Measurements from ENCODE around the gene DEPDC5. TPM values are rescaled to one million over a fixed set of nuclear protein-coding genes. Genes with fewer than 3 reads are reported as not detected.

DEPDC5 gene
- total RNA-seq, 1 donor from 2014 or later = 37.1 TPM

DNA sequence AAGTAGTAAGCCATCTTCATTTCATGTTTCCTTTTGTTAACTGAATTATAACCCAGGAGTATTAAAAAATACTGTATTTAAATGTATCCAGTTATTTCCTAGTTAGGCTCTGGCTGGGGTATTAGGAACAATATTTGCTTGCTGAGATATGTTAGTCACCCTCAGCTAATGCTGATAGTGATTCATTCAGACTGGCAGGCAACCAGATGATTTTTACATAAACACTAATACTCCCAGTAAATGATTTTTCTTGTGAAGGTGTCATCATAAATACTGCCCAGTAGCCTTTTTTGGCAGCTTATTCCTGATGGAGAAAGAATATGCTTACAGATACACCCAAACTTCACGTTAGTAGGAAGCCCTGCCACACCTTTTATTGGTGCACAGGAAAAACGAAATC is 198.7 kb downstream of the DEPDC5 start:
- H3F3A ChIP-seq (ENCODE audit: low read depth) = peaks cover 8% of the 10 kb centered on the region
- Mint-ChIP-seq H3K27ac (no peak overlapping the region), H3K4me1 (peaks cover 14% of the 10 kb centered on the region), H3K4me3 (no peak overlapping the region), H3K9me3 (no peaks in the 10 kb centered on the region), H3K27me3 (ENCODE audit: insufficient read depth, low read depth) (peaks cover 3% of the 10 kb centered on the region), H3K36me3 (peaks cover 55% of the 10 kb centered on the region)
- no peak overlapping the region for H3K9ac ChIP-seq
- no peaks in the 10 kb centered on the region for H3K9me3 ChIP-seq (ENCODE audit: low read depth)
- TF ChIP-seq, protein P1, sequence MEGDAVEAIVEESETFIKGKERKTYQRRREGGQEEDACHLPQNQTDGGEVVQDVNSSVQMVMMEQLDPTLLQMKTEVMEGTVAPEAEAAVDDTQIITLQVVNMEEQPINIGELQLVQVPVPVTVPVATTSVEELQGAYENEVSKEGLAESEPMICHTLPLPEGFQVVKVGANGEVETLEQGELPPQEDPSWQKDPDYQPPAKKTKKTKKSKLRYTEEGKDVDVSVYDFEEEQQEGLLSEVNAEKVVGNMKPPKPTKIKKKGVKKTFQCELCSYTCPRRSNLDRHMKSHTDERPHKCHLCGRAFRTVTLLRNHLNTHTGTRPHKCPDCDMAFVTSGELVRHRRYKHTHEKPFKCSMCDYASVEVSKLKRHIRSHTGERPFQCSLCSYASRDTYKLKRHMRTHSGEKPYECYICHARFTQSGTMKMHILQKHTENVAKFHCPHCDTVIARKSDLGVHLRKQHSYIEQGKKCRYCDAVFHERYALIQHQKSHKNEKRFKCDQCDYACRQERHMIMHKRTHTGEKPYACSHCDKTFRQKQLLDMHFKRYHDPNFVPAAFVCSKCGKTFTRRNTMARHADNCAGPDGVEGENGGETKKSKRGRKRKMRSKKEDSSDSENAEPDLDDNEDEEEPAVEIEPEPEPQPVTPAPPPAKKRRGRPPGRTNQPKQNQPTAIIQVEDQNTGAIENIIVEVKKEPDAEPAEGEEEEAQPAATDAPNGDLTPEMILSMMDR (IDR thresholded peaks at IDR 0.05) = no peak
- TF ChIP-seq EZH2 (IDR thresholded peaks at IDR 0.05) (no peak), EZH2phosphoT487 (IDR thresholded peaks at IDR 0.05) (no peak)
- peaks cover 3% of the 10 kb centered on the region for H3K36me3 ChIP-seq
- no peak for DNase-seq (ENCODE audit: low spot score)
- no peak overlapping the region for H2AFZ ChIP-seq (replicated peaks)
- peaks cover 95% of the 10 kb centered on the region for H3K79me2 ChIP-seq (ENCODE audit: low read depth)
- no peak overlapping the region for H3K27ac ChIP-seq
- H3K4me1 ChIP-seq = no peaks in the 10 kb centered on the region
- H3K27me3 ChIP-seq = no peaks in the 10 kb centered on the region
- no peak overlapping the region for H3K4me2 ChIP-seq
- no peak overlapping the region for H3K4me3 ChIP-seq
- H4K20me1 ChIP-seq (ENCODE audit: low read depth) = peaks cover 94% of the 10 kb centered on the region

DNA sequence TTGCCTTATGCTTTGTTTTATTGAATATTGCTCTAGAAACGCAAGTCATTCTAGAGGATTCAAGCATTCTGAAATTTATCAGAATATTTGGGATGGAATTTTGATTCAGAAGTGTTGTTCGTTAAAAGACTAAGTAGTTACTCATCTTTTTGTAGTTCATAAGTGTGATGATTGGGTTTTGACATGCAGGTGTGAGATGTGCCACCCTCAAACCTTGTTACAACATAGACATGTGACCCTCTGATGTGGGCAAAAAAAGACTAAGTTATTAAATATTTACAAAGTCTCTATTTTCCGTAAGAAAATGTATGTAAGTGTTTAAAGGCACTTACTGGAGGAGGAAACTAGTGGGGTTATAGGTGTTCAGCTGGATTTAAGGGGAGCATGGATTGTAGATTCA is 199.4 kb downstream of the DEPDC5 start:
- Histone ChIP-seq H3K4me1 (no peaks in the 10 kb centered on the region), H3K27me3 (no peaks in the 10 kb centered on the region), H3K9me3 (ENCODE audit: low read depth) (no peaks in the 10 kb centered on the region), H3F3A (ENCODE audit: low read depth) (peaks cover 15% of the 10 kb centered on the region), H2AFZ (replicated peaks) (no peak overlapping the region), H3K36me3 (peaks cover 3% of the 10 kb centered on the region), H3K4me3 (no peak overlapping the region), H3K4me2 (no peak overlapping the region), H4K20me1 (ENCODE audit: low read depth) (peaks cover 94% of the 10 kb centered on the region), H3K9ac (no peak overlapping the region), H3K79me2 (ENCODE audit: low read depth) (peaks cover 88% of the 10 kb centered on the region), H3K27ac (no peak overlapping the region)
- peaks cover 3% of the 10 kb centered on the region for H3K27me3 Mint-ChIP-seq (ENCODE audit: insufficient read depth, low read depth)
- H3K9me3 Mint-ChIP-seq = no peaks in the 10 kb centered on the region
- no peak for TF ChIP-seq EZH2 (IDR thresholded peaks at IDR 0.05)
- no peak for TF ChIP-seq EZH2phosphoT487 (IDR thresholded peaks at IDR 0.05)
- TF ChIP-seq, protein P1 (IDR thresholded peaks at IDR 0.05) = no peak
- DNase-seq (ENCODE audit: low spot score) = no peak
- peaks cover 53% of the 10 kb centered on the region for H3K36me3 Mint-ChIP-seq
- no peak overlapping the region for H3K27ac Mint-ChIP-seq
- H3K4me1 Mint-ChIP-seq = peaks cover 13% of the 10 kb centered on the region
- no peak overlapping the region for H3K4me3 Mint-ChIP-seq

DNA sequence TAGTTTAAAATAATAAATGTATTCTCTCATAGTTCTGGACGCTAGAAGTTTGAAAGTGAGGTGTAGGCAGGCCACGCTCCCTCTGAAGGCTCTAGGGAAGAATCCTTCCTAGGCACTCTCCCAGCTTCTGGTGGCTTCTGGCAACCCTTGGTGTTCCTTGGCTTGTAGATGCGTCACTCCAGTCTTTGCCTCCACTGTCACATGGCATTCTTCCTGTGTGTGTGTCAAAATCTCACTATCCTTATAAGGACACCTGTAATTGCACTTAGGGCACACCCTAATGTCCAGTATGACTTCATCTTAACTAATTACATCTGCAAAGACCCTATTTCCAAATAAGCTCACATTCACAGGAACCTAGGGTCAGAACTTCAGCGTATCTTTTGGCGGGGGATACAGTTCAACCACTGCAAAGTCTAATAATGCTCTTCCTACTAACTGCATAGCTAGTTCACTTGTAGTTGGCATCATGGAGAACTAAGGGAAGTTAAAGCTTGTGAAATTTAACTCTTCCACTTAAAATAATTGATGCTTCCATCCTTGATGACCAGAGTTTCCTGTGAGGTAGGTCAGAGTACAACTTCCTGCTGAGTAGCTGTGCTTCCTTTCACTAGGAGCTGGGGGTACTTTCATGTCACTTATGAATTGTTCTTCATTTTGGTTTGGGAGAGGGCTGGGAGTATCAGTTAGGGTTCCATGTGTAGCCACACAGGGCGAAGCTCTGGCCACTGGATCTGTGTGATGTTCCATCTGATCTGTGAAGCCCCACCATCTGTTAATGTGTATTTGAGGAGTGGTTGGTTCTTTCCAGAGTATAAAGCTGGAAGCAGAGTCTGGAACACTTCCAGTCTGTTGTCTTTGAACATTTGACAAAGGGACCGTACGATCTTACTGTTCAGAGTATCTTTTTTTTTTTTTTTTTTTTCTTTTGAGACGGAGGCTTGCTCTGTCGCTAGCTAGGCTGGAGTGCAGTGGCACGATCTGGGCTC is 201.0 kb downstream of the DEPDC5 start:
- TF ChIP-seq EZH2 (IDR thresholded peaks at IDR 0.05) (no peak), EZH2phosphoT487 (IDR thresholded peaks at IDR 0.05) (no peak)
- TF ChIP-seq, protein P1 (IDR thresholded peaks at IDR 0.05) = no peak
- H3K27ac ChIP-seq = peak overlapping the region; percentile 5
- Mint-ChIP-seq H3K27me3 (ENCODE audit: insufficient read depth, low read depth) (peaks cover 3% of the 10 kb centered on the region), H3K27ac (no peak overlapping the region), H3K4me1 (peaks cover 13% of the 10 kb centered on the region), H3K9me3 (no peaks in the 10 kb centered on the region), H3K4me3 (no peak overlapping the region), H3K36me3 (peaks cover 50% of the 10 kb centered on the region)
- no peak overlapping the region for H3K4me3 ChIP-seq
- H3K4me2 ChIP-seq = no peak overlapping the region
- H3K9me3 ChIP-seq (ENCODE audit: low read depth) = no peaks in the 10 kb centered on the region
- peaks cover 72% of the 10 kb centered on the region for H3K79me2 ChIP-seq (ENCODE audit: low read depth)
- H3F3A ChIP-seq (ENCODE audit: low read depth) = peaks cover 23% of the 10 kb centered on the region
- H3K36me3 ChIP-seq = no peaks in the 10 kb centered on the region
- DNase-seq (ENCODE audit: low spot score) = no peak
- peaks cover 86% of the 10 kb centered on the region for H4K20me1 ChIP-seq (ENCODE audit: low read depth)
- H3K4me1 ChIP-seq = no peaks in the 10 kb centered on the region
- H3K9ac ChIP-seq = no peak overlapping the region
- H2AFZ ChIP-seq (replicated peaks) = no peak overlapping the region
- no peaks in the 10 kb centered on the region for H3K27me3 ChIP-seq

Measured in neural progenitor cell (in vitro differentiated cells).